Stimulated activated CD4-positive, alpha-beta T cell treated with anti-CD3 and anti-CD28 coated beads, Interleukin-2, amount 100 ng/mL, for 4 hours (primary cell): ENCODE data around the gene CLEC16A.

ENCODE experiments used
- DNase-seq: peaks from one replicate; pipeline ENCODE4 v3.0.0-alpha.2; 2020; ENCODE audit warnings: low read depth

The CLEC16A gene

DNA sequence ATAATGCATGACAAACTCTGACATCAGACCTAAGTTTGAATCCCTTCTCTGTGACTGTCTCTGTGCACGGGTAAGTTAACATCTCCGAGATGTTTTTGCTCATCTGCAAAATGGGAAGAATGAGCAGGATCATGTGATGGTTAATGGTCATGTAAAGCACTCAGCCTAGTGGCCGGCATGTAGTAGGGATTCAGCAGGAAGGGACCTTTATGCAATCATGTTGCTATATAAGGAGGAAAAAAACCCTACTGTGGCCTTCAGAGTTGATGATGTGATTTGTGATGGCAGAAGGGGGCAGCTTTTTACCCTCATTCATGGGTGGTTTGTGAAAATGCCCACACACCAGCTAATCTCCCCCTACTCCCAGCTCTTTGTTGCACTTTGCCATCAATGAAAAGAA lies 24.1 kb downstream of the CLEC16A start:
- DNase-seq, result no peak

DNA sequence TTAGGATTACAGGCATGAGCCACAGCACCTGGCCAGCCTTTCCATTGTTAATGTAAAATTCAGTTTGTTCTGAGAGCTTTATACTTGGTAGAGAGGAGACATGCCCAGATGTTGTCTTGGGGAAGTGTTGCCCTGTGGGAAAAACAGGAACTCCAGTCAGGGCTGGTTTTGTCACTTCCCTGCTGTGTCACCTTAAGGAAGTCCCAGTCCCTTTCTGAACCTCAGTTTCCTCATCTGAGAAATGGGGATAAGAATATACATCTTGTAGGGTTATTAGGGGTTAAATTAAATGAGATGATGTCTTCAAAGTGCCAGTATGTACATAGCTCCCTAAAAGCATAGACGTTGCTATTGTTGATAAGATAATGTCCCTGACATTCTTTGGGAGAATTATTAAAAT lies 25.3 kb downstream of the CLEC16A start:
- no peak for DNase-seq

DNA sequence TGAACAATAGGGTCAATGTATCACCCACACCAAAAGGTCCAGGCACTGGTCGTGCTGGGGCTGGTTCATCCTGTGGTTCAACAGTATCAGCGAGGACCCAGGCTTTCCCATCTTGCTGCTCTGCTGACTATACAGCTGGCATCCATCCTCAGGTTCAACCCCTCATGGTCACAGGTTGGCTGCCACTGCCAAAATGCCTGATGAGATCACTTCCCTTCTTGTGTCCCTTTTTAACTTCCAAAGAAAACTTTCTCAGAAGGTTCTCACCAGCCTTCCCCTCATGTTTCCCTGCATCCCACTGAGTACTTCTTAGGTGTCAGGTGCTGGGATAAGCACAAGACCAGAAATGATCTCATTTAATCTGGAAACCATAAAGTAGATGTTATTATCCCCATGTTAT lies 25.7 kb downstream of the CLEC16A start:
- no peak for DNase-seq

DNA sequence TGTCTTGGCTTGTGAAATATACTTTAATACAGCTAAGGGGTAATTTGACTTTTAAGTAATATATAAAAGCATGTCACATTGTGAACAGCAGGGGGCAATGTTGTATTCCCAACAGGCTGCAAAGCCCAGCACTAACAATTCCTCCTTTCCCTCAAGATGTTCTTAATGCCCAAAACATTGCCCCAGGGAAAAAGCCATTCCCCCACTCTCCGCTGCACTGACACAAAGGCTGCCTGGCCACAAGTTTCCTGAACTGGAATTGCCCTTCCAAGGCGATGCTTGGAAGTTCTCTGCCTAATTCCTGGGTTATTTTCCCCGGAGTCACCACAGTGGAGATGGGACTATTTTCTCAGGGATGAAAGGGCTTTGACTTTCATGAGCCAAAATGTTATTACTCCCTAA lies 27.2 kb downstream of the CLEC16A start:
- peak; percentile 26 for DNase-seq

DNA sequence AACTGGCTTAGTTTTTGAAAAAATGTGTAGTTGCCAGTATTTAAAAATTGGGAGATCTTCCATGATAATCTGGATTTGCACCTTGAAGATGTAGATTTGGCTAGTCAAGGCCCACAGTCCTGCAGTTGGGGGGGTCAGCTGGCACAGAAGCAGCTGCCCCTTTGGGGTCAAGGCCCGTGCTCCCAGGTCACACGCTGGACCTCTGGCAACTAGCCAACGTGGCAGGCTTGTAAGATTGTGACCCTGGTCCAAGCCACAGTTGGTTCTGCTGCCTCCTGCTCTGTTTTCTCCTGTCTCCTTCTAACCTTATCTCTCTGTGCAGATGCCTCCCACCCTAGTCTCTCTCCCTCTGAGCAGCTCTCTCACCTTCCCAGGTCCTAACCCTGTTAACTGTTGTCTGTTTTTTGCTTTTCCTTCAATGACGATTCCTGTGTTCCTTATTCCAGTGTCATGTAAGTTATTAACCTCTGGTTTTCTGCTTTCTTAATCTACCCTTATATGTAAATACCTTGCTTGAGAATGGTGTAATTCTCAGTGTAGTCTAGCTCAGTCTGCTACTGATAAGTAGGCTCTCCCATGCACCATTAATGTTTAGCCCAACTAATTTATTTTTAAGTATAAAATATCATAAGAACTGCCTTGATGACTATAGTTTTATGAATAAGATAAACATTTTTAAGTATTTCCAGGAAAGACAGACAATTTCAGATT lies 27.9 kb downstream of the CLEC16A start:
- DNase-seq, result no peak

DNA sequence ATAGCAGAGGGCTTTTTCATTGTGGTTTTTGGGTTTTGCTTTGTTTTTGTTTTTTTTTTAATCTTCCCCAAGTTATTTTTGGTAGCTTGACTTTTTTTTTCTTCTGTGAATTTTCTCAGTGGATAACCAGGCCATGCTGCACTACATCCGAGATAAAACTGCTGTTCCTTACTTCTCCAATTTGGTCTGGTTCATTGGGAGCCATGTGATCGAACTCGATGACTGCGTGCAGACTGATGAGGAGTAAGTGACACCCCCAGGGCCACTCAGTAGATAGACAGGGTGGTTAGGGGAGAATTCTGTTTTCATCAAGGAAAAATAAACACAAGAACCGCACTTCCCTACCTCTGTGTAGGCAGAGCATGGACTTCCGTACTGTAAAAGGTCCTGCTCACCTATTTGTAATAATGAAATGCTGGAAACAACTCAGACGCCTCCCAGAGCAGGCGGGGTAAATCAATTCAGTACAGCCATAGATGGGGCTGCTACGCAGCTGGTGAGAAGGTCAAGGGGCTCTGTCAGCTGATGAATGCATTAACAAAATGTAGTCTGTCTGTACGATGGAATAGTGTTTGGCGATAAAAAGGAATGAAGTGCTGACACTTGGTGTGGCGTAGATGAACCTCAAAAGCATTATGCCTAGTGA lies 28.6 kb downstream of the CLEC16A start:
- no peak for DNase-seq

DNA sequence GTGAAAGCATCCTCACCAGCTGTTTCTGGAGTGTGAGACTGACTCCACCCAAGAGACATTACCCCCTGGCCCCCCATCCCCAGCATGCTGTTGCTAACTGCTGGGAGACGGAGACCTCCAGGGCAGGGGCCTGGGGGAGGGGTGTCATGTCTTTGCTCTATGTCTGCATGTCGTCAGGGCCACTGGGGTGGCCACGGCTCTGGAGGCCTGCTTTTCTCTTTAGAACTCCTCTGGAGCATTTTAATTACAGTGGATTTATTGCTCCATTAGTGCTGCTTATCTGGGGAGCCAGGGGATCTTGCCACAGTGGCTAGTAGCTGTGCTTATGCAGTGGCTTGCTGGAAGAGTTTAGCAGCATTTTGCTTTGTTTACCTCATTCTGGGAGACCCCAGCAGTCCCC lies 32.3 kb downstream of the CLEC16A start:
- no peak for DNase-seq

DNA sequence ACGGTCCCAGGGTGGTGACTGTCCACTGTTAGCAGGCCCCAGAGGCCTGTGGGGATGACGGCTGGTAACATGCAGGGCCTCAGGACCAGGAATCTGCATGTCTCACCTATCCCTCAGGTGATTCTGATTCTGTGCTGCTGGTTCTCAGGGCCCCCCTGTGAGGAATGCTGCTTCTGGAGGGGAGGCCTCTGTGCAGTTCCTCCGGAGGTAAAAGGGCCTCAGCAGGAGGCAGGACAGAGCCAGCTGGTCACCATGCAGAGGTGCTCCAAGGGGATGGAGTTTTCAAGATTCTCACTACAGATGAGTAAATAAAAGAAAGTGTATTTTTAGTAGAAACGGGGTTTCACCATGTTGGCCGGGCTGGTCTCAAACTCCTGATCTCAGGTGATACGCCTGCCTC lies 33.8 kb downstream of the CLEC16A start:
- no peak for DNase-seq

DNA sequence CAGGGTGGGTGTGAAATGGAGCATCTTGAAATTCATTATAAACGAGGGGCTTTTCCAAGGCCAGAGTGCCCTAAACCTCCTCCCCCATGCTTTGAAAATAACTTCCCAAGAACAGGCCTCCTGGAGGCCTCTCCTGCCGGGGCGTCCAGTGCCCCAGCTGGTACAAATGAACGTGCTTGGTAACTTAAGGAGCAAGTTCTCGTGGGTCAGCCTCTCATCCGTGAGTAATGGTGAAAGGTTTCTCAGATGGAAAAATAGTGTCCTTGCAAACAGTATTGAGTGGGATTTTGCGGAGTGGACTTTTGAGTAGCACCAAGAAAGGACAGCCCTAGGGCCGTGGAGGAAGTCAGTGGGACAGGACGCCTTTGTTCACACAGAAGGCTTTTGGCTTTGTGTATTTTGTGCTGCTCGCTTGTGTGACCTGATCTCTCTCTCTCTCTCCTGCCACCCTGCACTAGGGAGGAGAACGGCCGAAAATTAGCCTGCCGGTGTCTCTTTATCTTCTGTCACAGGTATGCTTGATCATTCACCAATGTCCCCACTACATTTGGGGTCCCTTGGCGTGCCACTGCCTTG lies 34.6 kb downstream of the CLEC16A start:
- no peak for DNase-seq

DNA sequence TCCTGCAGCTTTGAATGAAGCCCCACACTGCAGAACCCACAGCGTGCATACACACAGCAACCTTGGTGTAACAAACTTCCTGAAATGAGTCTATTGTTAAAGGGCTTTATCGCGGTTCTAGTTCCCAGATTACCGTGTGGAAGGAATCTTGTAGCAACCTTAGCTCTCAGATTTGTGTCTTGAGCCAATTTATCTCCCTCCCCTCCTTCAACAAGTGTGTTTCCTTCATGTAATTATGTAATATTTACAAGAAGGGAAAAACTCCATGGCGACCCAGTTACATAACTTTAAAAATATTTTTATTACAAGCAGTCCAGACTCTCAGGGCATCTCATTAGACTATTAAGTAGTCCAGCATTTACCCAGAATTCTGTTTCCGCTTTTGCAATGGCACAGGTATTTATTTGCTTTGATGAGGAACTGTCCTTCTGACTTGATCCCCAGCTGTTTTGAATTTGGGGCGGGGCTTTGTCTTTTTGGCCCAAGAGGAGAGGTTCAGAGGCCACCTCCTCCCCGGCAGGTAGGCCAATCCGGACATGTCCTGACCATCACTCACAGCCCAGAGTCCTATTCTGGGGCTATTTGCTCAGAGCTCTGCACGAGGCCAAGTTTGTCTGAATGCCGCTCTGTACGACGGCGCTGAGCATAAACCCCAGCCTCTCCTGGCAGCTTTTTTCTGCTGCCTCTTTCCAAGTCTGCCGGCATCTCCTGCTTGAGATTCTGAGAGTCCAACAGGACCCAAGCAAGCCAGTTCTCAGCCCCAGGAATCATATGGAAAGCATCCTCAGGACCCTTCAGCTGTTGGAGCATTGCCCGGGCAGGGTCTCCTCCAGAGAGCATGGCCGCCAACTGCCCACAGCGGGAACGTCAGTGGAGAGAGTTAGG lies 35.6 kb downstream of the CLEC16A start:
- no peak for DNase-seq

DNA sequence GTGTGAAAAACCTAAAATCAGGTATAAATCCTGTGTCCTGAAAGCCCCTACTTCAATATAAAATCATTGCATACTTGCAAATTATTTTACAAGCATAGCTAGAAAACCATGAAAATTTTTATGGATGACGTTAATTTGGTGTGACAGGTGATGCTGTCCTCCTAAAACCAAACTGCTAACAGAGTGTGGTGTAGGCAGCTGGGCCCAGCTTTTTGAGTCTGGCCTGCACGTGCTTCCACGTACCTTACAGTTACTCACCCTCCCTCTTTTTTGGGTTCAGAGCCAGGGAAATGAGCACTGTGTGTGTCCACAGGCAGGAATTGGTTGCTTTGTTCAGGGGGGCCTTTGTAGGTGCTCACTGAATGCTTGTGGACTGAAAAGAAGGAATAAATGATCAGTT lies 36.4 kb downstream of the CLEC16A start:
- DNase-seq, result no peak

DNA sequence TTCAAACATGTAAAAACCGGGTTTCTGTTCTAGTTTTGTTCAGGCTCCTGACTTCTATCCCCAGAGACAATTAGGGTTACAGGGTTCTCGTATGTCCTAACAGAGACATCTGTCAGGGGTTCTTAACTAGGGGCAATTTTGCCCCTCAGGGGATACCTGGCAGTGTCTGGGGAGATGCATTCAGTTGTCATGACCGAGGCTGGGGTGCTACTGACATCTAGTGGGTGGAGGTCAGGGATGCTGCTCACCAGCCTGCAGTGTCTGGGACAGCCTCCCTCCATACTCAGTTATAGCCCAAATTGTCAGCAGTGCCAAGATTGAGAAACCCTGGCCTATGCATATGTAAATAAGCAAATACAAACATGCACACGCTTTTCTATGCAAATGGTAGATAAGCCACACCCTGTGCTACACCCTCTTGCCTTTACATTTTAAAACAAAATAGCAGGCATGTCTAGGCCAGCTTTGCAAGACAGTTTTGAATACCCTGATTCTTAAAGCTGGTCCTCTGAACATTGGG lies 37.4 kb downstream of the CLEC16A start:
- DNase-seq, result no peak

DNA sequence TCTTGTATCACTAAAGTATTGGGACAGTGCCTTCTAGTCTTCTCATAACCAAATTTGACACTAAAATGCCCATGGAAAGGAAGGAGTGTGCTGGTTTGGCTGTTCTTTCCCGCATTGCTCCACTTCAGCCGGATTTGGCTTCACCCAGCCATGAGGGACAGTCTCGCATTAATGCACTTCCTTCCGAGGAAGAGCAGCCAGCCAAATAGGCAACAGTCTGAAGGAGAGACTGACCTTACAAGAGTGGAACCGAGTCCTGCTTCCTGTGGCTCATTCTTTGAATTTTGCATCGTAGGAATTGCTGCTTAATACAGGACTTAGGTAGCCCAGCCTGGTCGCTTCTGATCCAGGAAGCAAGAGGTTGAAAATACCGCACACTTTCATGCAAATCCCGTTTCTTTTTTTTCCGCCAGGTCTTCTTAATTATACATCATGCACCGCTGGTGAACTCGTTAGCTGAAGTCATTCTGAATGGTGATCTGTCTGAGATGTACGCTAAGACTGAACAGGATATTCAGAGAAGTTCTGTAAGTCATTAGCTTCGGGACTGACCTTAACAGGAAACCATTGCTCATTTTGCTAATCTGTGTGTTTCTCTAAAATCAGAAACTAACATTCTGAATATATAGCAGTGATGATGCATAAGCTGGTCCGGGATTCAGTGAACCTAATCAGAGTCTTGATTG lies 38.2 kb downstream of the CLEC16A start:
- DNase-seq, result no peak

DNA sequence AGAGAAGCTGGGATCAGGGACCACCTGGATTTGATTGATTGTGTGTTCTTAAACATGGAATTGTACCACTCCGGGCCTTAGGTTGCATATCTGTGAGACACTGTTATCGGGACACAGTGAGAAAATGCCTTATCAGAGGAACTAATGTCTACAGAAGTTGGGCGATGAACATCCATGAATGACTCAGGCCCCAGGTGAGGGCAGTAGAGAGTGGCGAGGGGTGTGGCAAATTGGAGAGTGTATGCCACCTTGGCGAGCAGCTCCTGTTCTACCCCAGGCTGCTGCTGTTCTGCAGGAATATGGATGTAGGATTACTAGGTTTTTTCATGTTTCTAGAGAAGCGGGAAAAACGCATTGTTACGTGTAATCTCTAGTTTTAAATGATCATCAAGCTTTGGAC lies 38.8 kb downstream of the CLEC16A start:
- no peak for DNase-seq

DNA sequence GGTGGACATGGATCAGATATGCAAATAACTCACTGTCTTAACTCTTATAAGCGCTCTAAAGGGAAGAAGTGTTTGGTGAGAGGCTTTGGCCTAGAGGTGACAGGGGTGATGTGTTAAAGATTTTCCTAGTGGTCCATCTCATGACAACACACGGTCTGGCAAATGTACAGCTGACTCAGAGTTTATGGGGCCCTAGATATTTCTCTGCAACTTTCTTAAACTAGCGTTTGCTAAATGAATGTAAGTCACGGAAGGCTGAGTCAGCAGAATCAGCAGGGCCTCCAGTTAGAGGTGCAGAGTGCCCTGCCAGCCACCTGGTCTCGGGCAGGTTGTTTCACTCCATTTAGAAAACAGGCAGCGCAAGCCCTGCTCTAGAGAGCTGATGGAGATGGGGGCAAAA lies 40.1 kb downstream of the CLEC16A start:
- DNase-seq, result no peak

DNA sequence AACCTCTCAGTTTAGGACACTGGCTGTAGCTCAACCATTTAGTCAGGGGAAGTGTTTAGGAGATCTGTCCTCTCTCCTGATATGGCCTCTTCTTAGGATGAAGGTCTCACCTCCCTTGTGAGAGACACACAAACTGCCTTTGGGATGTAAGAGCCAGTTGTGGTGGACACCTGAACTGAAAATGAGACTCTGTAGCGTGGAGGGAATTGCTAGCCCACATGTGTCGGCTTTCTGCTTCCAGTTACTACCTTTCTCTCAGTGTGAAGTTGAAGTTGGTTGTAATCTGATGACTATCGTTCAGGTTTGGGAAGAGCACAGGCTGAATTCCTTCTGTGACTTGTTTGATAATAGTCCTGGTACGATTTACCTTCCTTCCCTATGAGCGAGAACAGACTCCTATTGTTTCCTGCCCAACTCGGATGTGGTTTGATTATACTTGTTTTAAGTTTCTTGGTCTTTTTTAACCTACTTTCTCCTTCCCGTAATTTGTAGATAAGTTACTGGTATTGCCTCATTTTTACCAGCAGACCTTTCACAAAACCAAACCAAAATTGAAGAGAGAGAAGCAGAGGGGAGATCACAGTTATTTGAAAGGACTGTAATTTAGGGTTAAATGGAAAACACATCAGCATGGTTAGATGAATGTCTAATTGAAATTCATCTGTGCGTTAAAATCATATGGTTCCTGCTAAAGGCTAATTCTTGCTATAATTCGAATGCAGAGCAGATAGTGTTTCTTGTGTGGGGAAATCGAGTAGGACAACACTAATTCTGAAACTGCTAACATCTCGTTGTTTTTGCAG lies 43.2 kb downstream of the CLEC16A start:
- no peak for DNase-seq

DNA sequence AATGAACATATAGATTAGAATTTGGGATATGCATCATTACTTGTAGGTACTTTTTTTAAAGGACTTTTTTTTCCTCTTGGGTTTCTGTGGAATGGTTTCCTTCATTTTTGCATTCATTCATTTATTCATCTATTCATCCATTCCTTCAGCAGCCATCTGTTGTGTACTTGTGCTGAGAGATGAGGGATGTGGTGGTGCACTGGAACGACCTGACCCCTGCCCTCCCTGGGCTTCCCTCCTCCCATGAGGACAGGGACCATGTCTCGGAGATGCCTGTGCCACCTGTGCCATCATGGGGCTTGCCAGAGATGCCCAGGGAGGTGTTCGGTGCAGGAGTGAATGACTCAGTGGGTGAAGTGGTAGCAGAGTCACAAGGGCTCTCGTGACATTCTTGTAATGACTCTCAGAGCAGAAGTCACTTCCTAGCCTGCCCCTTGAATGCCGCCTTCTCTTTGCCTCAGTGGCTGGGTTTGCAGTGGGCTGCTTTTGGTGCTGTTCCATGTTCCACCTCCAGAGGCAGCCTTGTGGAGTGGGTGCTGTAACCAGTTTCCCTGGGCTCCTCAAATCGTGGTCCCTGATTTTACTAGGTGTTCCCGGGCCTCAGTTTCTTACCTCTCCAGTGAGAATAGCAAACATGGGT lies 43.9 kb downstream of the CLEC16A start:
- peak; percentile 47 for DNase-seq

DNA sequence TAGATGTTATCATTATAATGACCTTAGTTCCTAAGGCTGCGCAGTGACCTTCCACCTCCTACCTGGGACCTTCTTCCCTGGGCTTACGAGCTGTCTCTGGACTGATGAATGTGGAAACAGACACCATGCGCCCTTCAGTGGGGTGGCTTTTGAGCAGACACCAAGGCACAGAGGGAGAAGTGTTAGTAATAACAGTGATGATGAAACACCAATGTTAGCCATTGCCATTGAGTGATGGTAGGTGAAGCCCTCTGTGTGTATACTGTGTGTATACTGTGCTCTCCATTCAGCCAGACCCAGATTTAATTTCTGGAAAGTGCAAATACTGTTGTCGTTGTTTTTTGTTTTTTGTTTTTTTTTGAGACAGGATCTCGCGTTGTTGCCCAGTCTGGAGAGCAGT lies 44.5 kb downstream of the CLEC16A start:
- DNase-seq, result no peak

DNA sequence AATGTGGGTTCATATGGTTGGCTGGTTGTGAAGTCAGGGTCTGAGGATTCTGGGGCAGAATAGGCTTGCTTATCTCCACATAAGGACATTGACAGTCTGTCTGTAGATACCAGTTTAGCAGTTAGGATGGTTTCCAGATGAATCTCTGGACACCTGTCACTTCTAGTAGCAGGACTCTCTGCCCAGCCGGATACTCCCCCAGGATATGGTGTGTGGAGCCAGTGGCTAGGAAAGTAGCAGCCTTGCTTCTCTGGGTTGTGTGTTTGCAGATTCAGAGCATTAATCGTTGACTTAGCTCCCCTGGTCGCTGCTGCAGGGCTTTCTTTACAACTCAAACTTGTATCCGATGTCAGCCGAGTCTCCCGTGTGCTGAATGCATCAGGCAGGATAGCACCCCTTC lies 45.2 kb downstream of the CLEC16A start:
- DNase-seq, result no peak

DNA sequence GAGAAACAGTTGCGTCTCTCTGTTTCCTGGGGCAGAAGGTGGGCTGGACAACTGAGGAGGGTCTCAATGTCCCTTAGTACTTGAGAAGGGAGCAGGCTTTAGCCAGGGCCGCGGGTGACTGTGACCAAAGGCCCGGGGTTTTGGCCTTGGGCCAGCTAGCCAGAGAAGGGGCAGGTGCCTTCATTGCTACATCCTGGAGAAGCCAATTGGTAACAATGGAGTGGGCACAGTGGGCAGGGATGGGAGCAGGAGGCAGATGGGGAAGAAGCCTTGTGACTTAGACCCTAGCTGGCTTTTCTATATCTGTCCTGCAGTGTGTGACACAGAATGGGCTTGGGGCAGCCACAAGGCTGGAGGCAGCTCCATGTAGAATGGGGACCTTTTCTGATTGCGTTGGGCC lies 46.0 kb downstream of the CLEC16A start:
- no peak for DNase-seq

DNA sequence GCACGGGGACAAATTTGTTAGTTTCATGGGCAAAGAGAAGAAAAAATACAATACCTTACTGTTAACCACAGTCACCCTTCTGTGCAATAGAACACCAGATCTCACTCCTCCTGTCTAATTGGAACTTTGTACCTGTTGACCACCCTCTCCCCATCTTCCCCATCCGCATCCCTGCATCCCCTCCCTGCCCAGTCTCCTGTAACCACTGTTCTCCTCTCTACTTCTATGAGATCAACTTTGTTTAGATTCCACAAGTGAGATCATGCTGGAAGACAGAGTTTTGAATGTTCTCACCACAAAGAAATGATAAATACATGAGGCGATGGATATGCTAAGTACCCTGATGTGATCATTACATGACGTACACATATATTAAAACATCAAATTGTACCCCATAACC lies 47.7 kb downstream of the CLEC16A start:
- DNase-seq, result no peak
